ENCODE measurements around the gene EXOC1. TPM values are rescaled to one million over a fixed set of nuclear protein-coding genes. Genes with fewer than 3 reads are reported as not detected.

Gene EXOC1
- total RNA-seq, 1 experiment from 2014 or later = 17.6 TPM

DNA sequence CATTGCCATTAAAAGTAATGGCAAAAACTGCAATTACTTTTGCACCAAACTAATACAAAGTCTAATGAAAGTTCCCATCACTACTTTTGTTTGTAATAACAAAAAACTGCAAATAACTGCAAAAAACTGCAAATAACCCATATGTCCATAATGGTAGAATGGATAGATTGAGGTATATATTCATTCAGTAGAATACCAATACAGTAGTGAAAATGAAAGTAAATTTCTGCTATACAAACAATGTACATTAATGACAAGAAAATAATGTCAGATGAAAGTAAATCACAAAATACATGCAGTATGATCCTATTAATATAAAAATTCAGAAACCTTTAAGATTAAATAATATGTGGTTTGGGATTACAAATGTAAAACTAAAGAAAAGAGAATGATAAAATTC lies 54.0 kb downstream of the EXOC1 start:
- RAD21 ChIA-PET (ENCODE audit: low non-redundant PET in 1 of 2, low total read pairs in 2 of 2, uncharacterized antibody in 2 of 2, unreplicated experiment in 2 of 2) = no interaction called here
- H2AFZ ChIP-seq (ENCODE audit: low read depth, low read length, poor library complexity, severe bottlenecking) = no peak overlapping the region
- no peaks in the 10 kb centered on the region for H3K79me2 ChIP-seq (ENCODE audit: insufficient read depth, low read length)
- no TSS peak for BruUV-seq (replicated peaks)
- intact Hi-C loops (cut with micrococcal nuclease) = no loop called here
- no peak for ATAC-seq
- no peak overlapping the region for H3K27ac ChIP-seq (ENCODE audit: low read depth, low read length)
- H3K9ac ChIP-seq (ENCODE audit: low read length) = 0 out of 2 replicates have a peak overlapping the region, but pooled peaks have one; percentile 7
- CTCF ChIA-PET = no interaction called here
- no peaks in the 10 kb centered on the region for H4K20me1 ChIP-seq (ENCODE audit: insufficient read depth)
- no peak for TF ChIP-seq SRF (IDR thresholded peaks at IDR 0.05; ENCODE audit: low read depth)
- TF ChIP-seq YY1 (IDR thresholded peaks at IDR 0.05; ENCODE audit: extremely low read depth, insufficient replicate concordance, low read depth, low read length) = no peak
- no peak for TF ChIP-seq EZH2 (IDR thresholded peaks at IDR 0.05)
- TF ChIP-seq, protein P1, sequence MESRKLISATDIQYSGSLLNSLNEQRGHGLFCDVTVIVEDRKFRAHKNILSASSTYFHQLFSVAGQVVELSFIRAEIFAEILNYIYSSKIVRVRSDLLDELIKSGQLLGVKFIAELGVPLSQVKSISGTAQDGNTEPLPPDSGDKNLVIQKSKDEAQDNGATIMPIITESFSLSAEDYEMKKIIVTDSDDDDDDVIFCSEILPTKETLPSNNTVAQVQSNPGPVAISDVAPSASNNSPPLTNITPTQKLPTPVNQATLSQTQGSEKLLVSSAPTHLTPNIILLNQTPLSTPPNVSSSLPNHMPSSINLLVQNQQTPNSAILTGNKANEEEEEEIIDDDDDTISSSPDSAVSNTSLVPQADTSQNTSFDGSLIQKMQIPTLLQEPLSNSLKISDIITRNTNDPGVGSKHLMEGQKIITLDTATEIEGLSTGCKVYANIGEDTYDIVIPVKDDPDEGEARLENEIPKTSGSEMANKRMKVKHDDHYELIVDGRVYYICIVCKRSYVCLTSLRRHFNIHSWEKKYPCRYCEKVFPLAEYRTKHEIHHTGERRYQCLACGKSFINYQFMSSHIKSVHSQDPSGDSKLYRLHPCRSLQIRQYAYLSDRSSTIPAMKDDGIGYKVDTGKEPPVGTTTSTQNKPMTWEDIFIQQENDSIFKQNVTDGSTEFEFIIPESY (IDR thresholded peaks at IDR 0.05; ENCODE audit: extremely low read depth, insufficient replicate concordance, low read length) = no peak
- no peak for TF ChIP-seq JUND (IDR thresholded peaks at IDR 0.05)
- TF ChIP-seq TCF7L2 (IDR thresholded peaks at IDR 0.05; ENCODE audit: borderline replicate concordance, extremely low read depth, insufficient read depth, insufficient read length) = no peak
- no peak for TF ChIP-seq FOSL1 (IDR thresholded peaks at IDR 0.05; ENCODE audit: low read depth)
- no peak for TF ChIP-seq CBX3 (IDR thresholded peaks at IDR 0.05; ENCODE audit: low read depth)
- no peak for TF ChIP-seq SP1 (IDR thresholded peaks at IDR 0.05; ENCODE audit: low read depth)
- no peak for TF ChIP-seq EZH2phosphoT487 (IDR thresholded peaks at IDR 0.05; ENCODE audit: borderline replicate concordance)
- TF ChIP-seq ZNF274 (IDR thresholded peaks at IDR 0.05; ENCODE audit: low read depth, low read length) = no peak
- TF ChIP-seq, protein P2, sequence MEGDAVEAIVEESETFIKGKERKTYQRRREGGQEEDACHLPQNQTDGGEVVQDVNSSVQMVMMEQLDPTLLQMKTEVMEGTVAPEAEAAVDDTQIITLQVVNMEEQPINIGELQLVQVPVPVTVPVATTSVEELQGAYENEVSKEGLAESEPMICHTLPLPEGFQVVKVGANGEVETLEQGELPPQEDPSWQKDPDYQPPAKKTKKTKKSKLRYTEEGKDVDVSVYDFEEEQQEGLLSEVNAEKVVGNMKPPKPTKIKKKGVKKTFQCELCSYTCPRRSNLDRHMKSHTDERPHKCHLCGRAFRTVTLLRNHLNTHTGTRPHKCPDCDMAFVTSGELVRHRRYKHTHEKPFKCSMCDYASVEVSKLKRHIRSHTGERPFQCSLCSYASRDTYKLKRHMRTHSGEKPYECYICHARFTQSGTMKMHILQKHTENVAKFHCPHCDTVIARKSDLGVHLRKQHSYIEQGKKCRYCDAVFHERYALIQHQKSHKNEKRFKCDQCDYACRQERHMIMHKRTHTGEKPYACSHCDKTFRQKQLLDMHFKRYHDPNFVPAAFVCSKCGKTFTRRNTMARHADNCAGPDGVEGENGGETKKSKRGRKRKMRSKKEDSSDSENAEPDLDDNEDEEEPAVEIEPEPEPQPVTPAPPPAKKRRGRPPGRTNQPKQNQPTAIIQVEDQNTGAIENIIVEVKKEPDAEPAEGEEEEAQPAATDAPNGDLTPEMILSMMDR (IDR thresholded peaks at IDR 0.05 in 2 of 3, conservative IDR thresholded peaks at IDR 0.05 in 1 of 3; ENCODE audit: borderline replicate concordance in 1 of 3, insufficient read depth in 1 of 3, low read depth in 2 of 3, low read length in 2 of 3) = no peak
- TF ChIP-seq, protein P3, sequence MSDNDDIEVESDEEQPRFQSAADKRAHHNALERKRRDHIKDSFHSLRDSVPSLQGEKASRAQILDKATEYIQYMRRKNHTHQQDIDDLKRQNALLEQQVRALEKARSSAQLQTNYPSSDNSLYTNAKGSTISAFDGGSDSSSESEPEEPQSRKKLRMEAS (IDR thresholded peaks at IDR 0.05) = no peak
- no peak for TF ChIP-seq ZFX (IDR thresholded peaks at IDR 0.05)
- peaks cover 3 to 22% of the 10 kb centered on the region in 2 experiments; a peak in 3 of 4 replicates for H3K4me1 ChIP-seq (ENCODE audit: control insufficient read depth in 1 of 2, insufficient read depth in 2 of 2, low read length in 2 of 2)
- no peaks in the 10 kb centered on the region; a peak in 1 of 4 replicates for H3K36me3 ChIP-seq (ENCODE audit: control insufficient read depth in 1 of 2, insufficient read depth in 2 of 2, low read length in 2 of 2)
- POLR2A ChIA-PET = no interaction called here
- H3K27me3 ChIP-seq (ENCODE audit: insufficient read depth, low read length) = no peaks in the 10 kb centered on the region
- H3K9me3 ChIP-seq (ENCODE audit: control insufficient read depth in 1 of 2, insufficient read depth in 1 of 2, low read depth in 1 of 2, low read length in 2 of 2) = no peaks in the 10 kb centered on the region
- H3K4me2 ChIP-seq (ENCODE audit: low read length) = peak overlapping the region; percentile 55
- DNase-seq (ENCODE audit: low read depth, low spot score) = no peak
- no peaks in the 10 kb centered on the region for H3K9me2 ChIP-seq (ENCODE audit: insufficient read depth)
- peak overlapping the region in 1 of 2 experiments; percentile 7; a peak in 1 of 4 replicates for H3K4me3 ChIP-seq (replicated peaks in 1 of 2; ENCODE audit: low read depth in 1 of 2, low read length in 2 of 2)
